Lower lobe of right lung (tissue), 2 donors: ENCODE data around the gene CLCA1. TPM values are rescaled to one million over a fixed set of nuclear protein-coding genes. Genes with fewer than 3 reads are reported as not detected.
A peak's percentile ranks its signal among the peaks of the same experiment; 100 is the strongest.

Experiments
- ATAC-seq, 2 donors: fragments of 200-7000 bp; cut with Tn5 transposase; one replicate each; pipeline ENCODE4 v1.9.1; 2020 to 2022; ENCODE audit warnings: mild to moderate bottlenecking in 2 of 2, moderate library complexity in 2 of 2
- DNase-seq: peaks from one replicate; pipeline ENCODE4 v3.0.0-alpha.2; 2020
- H3K27ac ChIP-seq: fragments of 200-600 bp; one replicate; pipeline ENCODE4 v1.8.0; 2022
- H3K27me3 ChIP-seq: fragments of 200-600 bp; one replicate; pipeline ENCODE4 v1.8.0; 2022; ENCODE audit warnings: low read depth
- H3K36me3 ChIP-seq: fragments of 200-600 bp; one replicate; pipeline ENCODE4 v1.8.0; 2022; ENCODE audit warnings: mild to moderate bottlenecking
- H3K4me1 ChIP-seq: fragments of 200-600 bp; one replicate; pipeline ENCODE4 v1.8.0; 2022
- H3K4me3 ChIP-seq: fragments of 200-600 bp; one replicate; pipeline ENCODE4 v1.8.0; 2022; ENCODE audit warnings: mild to moderate bottlenecking
- H3K9me3 ChIP-seq: fragments of 200-600 bp; one replicate; pipeline ENCODE4 v1.8.0; 2022
- intact Hi-C: fragments of 100-400 bp; cut with DNase I; formaldehyde crosslinking; loops from one replicate; pipeline ENCODE4 v1.11.0; 2022
- total RNA-seq: library from RNA; stranded (reverse); fragmentation: NEBNext Ultra II Directional; extraction: Animal tissue kit (Norgen Biotek cat#: 25700); gene quantifications from one replicate; pipeline ENCODE4 v1.2.1, GENCODE V29; 2021
- TF ChIP-seq, protein P1 (sequence below): fragments of 200-600 bp; IDR thresholded peaks from one replicate; pipeline ENCODE4 v1.8.0; 2022; ENCODE audit warnings: antibody characterized with exemption, mild to moderate bottlenecking
- donor health status: DM: no; HTN: yes; CAD: no; lungs with severe emphysema.

CLCA1 gene
- total RNA-seq, 1 donor from 2014 or later: not detected

- ATAC-seq: peak; percentile 38 to 43
These were observed 39.5 kb upstream of the CLCA1 start for GRCh38 chr1:86429122-86429725.

DNA sequence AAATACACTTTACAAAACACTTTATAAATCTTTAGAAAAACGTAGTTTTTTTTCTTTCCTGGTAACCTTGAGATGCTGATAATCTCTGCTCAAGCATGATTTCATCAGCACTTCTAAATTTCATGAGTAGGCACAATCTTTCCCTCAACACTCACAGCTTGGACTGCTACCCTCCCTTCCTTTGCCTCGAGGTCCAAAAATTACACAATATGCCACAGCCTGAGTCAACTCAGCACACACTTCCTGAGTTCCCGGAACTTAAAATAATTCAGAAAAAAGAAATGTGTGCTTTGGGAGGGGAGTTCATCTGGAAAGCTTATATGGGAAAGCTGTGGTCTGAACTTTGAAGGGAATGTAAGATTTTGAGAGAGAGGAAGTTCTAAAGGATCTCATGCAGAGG is 38.9 kb upstream of the CLCA1 start:
- Histone ChIP-seq H3K9me3 (no peaks in the 10 kb centered on the region), H3K36me3 (no peaks in the 10 kb centered on the region), H3K27ac (peak overlapping the region; percentile 82), H3K4me3 (no peak overlapping the region), H3K27me3 (no peaks in the 10 kb centered on the region), H3K4me1 (peaks cover 21% of the 10 kb centered on the region)
- intact Hi-C loops: no loop called here
- peak; percentile 96 to 99 for ATAC-seq
- TF ChIP-seq, protein P1, sequence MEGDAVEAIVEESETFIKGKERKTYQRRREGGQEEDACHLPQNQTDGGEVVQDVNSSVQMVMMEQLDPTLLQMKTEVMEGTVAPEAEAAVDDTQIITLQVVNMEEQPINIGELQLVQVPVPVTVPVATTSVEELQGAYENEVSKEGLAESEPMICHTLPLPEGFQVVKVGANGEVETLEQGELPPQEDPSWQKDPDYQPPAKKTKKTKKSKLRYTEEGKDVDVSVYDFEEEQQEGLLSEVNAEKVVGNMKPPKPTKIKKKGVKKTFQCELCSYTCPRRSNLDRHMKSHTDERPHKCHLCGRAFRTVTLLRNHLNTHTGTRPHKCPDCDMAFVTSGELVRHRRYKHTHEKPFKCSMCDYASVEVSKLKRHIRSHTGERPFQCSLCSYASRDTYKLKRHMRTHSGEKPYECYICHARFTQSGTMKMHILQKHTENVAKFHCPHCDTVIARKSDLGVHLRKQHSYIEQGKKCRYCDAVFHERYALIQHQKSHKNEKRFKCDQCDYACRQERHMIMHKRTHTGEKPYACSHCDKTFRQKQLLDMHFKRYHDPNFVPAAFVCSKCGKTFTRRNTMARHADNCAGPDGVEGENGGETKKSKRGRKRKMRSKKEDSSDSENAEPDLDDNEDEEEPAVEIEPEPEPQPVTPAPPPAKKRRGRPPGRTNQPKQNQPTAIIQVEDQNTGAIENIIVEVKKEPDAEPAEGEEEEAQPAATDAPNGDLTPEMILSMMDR: no peak
- DNase-seq: no peak

More at GRCh38 chr1:86429122-86429725, 39.5 kb upstream of the CLCA1 start:
- H3K27me3 ChIP-seq: no peaks in the 10 kb centered on the region
- H3K36me3 ChIP-seq: no peaks in the 10 kb centered on the region
- TF ChIP-seq, protein P1: no peak
- intact Hi-C loops: no loop called here
- no peak overlapping the region for H3K4me3 ChIP-seq
- peaks cover 21% of the 10 kb centered on the region for H3K4me1 ChIP-seq
- peak overlapping the region; percentile 82 for H3K27ac ChIP-seq
- no peak for DNase-seq
- no peaks in the 10 kb centered on the region for H3K9me3 ChIP-seq

DNA sequence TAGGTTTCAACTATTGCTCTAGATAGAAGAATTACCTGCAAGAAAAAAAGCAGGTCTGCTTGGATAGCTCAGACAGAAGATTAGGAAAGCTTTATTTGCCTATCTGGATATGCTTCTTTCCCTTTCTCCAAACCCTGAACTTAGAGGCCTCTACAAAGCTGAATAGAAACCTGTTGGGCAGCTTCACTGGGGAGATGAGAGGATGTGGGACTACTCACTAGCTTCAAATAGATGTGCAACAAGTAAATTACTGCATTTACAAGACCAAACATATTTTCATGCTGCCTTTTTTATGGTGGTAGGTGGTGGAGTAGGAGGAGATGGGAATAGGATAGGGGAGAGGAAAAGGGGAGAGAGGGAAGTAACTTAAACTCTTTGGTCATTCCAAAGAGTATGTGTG is 38.4 kb upstream of the CLCA1 start:
- intact Hi-C loops: no loop called here
- peak overlapping the region; percentile 82 for H3K27ac ChIP-seq
- H3K9me3 ChIP-seq: no peaks in the 10 kb centered on the region
- no peak overlapping the region for H3K4me3 ChIP-seq
- H3K36me3 ChIP-seq: no peaks in the 10 kb centered on the region
- ATAC-seq: peak; percentile 49 to 58
- H3K27me3 ChIP-seq: no peaks in the 10 kb centered on the region
- peaks cover 21% of the 10 kb centered on the region for H3K4me1 ChIP-seq
- DNase-seq: no peak
- TF ChIP-seq, protein P1: no peak

- ATAC-seq: no peak
- DNase-seq: no peak
- intact Hi-C loops: no loop called here
- no peaks in the 10 kb centered on the region for H3K27me3 ChIP-seq
- peaks cover 17% of the 10 kb centered on the region for H3K4me1 ChIP-seq
- H3K27ac ChIP-seq: no peak overlapping the region
- H3K4me3 ChIP-seq: no peak overlapping the region
- H3K9me3 ChIP-seq: no peaks in the 10 kb centered on the region
- H3K36me3 ChIP-seq: no peaks in the 10 kb centered on the region
- TF ChIP-seq, protein P1: no peak
These were observed 34.7 kb upstream of the CLCA1 start for GRCh38 chr1:86434059-86434458.

DNA sequence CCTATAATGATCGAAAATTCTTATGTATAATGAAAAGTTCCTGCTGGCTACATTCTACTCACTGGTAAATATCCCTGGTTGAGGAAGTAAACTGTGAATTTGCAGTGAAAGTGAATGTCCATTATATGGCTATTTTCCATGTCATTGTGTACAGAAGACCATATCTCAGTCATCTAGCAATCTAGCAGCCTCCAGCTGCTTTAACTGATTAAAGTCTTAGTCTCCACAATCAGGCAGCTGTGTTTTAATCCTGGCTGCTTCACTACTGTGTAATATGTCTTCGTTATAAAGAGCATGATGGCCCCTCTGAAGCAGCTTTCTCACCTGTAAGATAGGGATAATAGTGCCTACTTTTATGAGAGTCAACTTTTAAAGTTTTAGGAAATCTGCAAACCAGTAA is 33.4 kb upstream of the CLCA1 start:
- DNase-seq: no peak
- Histone ChIP-seq H3K27me3 (no peaks in the 10 kb centered on the region), H3K36me3 (no peaks in the 10 kb centered on the region), H3K4me3 (no peak overlapping the region), H3K9me3 (no peaks in the 10 kb centered on the region), H3K4me1 (peaks cover 5% of the 10 kb centered on the region), H3K27ac (no peak overlapping the region)
- ATAC-seq: no peak
- TF ChIP-seq, protein P1: no peak
- intact Hi-C loops: no loop called here
